Kidney capillary endothelial cell (primary cell): ENCODE results near the gene COL25A1.

Source experiments
- DNase-seq: peaks from one replicate; pipeline ENCODE4 v3.0.0-alpha.2; 2018; ENCODE audit warnings: low spot score

Gene COL25A1

GRCh38 chr4:108762559-108763225 lies 539.8 kb downstream of the COL25A1 start, which contains the start of gene ETNPPL:
ETNPPL (minus strand) TSS chr4:108763053; CDS start chr4:108762898, 155 bp downstream.
- DNase-seq: no peak
